GM18505 (cell line): Measurements from ENCODE around the gene FAM53B.

Experiments
- ATAC-seq: cut with Tn5 transposase; IDR thresholded peaks from one replicate; pipeline ENCODE4 v1.9.1; 2021; ENCODE audit not compliant: unreplicated experiment
- POLR2A ChIP-seq: IDR thresholded peaks from 4 replicates; pipeline ENCODE4 v1.6.1; 2011; ENCODE audit warnings: borderline replicate concordance; ENCODE audit not compliant: insufficient read depth, insufficient read length; ENCODE audit errors: extremely low read depth

Gene FAM53B

DNA sequence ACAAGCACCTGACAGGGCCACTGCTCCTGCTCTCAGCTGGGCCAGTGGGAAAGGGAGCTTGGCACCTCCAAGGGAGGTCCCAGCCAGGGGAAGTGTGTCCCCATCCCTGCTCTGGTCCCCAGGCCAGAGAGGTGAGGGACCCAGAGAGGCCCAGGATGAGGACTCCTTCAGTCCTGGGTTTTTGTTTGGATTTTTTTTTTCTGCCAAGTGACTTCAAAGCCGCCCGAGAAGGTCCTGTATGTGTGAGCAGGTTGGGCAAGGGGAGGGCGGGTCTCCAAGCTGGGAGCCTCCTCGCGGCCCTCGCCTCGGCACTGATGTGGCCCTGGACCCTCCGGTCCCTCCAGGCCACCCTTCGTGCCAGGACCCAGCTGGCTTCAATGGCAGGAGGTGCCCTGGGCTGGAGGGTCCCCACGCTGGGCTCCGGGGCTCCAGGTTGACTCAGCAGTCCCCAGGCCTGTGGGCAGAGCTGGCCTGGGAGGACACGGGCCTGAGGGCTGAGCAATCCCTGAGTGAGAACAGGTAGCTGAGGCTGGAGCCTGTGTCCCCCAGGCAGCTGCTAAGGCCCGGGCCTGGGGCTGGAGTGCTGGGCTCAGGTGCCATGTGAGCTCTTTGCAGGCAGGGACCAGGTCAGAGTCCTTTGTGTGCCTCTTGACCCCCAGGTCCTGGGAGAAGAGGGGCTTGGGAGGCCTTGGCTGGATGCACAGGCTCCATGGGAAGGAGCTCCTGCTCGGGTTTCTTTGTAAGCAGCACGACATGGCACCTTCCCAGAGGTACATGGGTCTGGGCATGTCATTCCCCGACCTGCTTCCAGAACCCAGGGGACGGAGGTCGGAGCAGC, 140.6 kb downstream of the FAM53B start:
- no peak for ATAC-seq

DNA sequence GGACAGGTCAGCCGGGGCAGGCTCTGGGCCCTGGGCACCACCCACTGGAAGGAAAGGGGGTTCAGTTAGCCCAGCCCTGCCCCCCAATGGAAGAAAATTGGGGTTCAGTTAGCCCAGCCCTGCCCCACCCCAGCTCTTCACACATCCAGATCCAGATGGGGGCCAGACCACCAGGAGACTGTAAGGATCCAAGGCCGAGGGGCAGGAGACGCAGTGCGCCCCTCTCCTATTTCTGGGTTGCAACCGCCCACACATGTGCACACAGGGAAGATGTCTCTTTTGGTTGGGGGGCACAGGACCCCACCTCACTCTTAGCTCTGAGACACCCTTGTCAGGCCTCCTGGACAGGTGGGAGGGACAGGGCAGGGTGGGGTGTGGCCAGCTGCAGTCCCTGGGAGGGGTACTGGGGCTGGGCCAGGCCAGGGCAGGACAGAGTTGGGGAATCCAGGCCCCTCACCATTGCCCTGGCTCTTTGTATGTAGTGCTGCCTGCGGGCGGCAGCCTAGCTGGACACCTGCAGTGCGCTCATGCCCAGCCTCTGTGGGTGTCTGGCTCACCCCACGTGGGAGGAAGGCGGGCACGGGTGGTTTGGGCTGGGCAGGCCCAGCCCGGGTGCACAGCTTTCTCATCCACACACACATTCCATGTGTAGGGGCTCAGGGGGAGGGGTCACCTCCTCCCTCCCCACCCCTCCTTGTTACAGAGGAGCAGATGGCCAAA, 141.4 kb downstream of the FAM53B start:
- ATAC-seq: no peak
- no peak for TF ChIP-seq POLR2A

More for the DNA sequence above, 140.6 kb downstream of the FAM53B start:
- no peak for TF ChIP-seq POLR2A

GRCh38 chr10:124602121-124602561, 142.0 kb downstream of the FAM53B start:
- no peak for ATAC-seq
- no peak for TF ChIP-seq POLR2A

GRCh38 chr10:124601431-124602120, 142.6 kb downstream of the FAM53B start:
- ATAC-seq: no peak
- no peak for TF ChIP-seq POLR2A

DNA sequence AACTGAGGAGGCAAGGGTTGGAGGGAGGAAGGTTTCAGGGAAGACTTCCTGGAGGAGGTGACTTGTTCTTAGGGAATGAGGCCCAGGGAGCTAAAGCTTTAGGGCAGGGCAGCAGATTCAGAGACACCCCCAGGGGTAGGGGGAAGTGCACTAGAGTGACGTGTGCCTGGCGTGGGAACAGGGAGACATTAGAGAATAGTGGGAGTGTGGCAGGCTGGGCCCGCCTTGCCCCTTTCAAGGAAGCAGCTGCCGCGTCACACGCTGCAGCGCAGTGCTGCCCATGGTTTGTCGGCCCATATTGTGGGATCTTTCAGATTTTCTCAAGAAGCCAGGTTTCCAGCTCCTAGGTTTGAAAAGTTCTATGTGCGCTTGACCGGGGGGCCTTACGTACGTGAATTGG, 143.2 kb downstream of the FAM53B start:
- ATAC-seq: no peak
- TF ChIP-seq POLR2A: no peak

DNA sequence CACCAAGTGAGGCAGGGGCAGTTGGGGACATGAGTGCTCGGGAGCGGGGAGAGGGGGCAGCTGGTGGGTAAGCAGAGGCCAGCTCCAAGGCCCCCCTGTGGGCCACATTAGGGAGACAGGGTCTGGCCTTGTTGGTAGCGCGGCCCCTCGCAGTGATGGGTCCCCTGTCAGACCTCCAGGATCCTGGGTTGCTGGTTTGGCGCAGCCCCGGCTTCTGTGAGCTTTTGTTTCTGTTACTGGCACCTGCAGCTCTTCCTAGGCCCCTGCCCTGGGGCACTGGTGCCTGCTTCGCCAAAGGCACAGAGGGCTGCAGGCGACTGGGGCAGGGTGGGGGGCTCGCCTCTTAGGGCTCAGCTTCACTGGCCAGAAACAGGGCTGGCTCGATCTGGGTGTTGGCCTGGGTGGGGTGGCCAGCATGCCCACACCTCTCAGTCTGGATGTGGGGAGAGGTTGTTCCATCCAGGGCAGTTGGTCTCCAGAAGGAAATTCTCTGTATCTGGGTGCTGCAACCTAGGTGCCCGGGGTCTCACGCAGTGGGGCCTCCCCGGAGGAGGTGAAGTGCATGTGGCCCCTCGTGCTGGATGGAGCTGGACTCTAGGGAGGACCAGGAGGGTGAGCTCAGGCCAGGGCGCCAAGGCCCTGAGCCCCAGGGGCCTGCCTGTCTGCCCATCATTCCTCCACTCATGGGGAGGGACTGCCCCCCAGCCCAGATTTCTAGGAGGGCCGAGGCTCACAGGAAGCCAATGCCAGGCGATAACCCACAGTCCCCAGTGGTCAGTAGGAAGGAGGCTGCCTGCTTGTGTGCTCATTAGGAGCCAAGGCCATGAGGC, 143.9 kb downstream of the FAM53B start:
- no peak for TF ChIP-seq POLR2A
- no peak for ATAC-seq

DNA sequence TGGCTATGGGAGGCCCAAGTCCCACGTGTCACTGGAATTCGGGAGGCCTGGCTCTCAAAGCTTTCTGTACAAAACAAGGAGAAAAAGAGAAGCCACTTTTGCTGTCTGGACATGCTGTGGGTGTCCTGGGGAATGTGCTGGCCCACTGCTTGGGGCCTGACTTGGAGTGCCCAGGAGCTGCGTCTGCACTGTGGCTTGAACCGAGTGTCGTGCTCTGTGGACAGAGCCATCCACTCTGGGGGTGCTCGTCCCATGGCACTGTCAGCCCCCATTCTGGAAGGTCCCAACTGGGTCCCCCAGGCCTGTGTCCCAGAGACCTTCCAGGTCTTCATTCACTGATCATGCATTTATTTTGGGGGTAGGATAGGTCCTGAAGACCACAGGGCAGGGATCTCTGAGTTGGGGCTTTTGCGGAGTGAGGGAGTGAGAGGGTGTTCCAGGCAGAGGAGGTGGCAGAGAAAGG, 144.6 kb downstream of the FAM53B start:
- ATAC-seq: no peak
- TF ChIP-seq POLR2A: no peak

DNA sequence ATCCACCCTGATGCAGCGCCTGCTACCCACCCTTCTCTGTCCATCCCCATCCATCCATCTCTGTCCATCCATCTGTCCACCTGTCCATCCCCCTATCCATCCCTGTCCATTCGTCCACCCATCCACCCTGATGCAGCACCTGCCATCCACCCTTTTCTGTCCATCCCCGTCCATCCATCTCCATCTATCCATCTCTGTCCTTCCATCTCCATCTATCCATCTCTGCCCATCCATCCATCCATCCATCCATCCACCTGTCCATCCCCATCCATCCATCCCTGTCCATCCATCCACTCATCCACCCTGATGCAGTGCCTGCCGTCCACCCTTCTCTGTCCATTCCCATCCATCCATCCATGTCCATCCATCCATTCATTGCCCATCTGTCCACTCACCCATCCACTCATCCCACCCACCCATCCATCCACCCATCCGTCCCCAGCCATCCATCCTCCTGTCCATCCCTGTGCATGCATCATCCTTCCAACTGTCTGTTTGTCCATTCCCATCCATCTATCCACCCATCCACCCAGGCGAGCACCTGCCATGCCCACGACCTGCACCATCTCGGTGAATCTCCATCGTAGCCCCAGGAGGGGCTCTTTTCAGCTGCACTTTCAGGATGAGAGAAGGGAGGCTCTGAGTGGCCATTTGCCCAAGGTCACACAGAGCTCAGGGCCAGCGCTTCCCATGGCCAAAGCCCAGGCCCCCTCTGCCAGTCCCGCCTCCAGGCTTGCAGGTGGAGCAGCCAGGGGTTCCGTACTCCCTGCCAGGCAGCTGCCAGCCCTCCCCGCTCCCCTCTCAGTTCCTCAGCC, 145.2 kb downstream of the FAM53B start:
- no peak for ATAC-seq
- no peak for TF ChIP-seq POLR2A

- ATAC-seq: no peak
Measured at GRCh38 chr10:124598196-124598595, 146.0 kb downstream of the FAM53B start.

DNA sequence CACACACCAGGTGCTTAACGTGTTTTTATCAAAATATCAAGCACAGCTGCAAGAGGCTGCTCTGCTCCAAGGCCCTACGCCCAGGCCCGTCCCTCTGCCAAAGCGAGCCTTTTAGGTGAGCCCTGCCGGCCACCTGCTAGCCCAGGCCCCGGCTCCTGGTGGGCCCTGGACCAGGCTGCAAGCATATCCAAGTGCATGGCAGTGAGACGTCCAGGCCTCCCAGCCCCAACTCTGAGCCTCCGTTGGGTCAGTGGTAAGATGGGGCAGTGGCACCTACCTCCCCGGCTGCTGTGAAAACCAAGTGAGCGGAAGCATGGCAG, 146.4 kb downstream of the FAM53B start:
- no peak for TF ChIP-seq POLR2A
- ATAC-seq: no peak

More at GRCh38 chr10:124598196-124598595, 146.0 kb downstream of the FAM53B start:
- TF ChIP-seq POLR2A: no peak

DNA sequence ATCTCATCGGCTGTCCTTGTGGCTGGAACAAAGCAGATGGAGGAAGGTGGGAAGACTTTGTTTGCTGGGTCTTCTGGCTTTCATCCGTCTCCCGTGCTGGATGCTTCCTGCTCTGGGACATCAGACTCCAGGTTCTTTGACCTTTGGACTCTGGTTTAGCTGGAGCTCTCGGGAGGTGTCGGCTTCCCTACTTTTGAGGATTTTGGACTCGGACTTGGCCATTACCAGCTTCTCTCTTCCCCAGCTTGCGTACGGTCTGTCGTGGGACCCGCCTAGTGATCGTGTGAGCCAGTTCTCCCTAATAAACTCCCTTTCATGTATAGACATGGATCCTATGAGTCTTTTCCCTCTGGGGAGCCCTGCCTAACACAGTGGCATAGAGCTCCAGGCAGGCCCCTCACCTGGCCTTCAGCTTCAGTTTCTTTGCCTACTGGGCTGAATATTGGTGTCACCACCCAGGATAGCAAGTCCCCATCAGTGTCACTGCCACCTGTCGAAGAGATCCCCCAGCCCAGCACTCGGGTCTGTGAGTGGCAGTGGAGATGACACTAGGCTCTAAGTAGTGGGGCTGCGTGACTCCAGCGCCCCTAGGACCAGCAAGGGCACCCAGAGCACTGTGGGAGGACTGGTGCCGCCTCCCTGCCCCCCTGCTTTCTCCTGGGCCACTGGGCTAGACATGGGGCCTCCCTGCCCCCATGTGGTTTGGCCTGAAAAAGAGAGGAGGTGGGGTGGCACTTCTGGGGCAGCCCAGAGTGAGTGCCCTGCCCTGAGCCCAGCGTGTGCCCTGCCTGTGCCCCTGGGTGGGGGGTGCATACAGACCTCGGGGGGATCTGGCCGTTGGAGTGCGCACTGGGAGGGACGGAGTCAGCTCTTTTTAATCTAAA, 147.0 kb downstream of the FAM53B start:
- TF ChIP-seq POLR2A: no peak
- no peak for ATAC-seq
